Measurements from ENCODE around the gene SLC25A2. TPM values are rescaled to one million over a fixed set of nuclear protein-coding genes. Genes with fewer than 3 reads are reported as not detected.

Gene SLC25A2
- total and polyA plus RNA-seq, 2 of the 13 experiments (the other 11 are each of a cell fraction or from before 2014, with no cell fraction given) = 0.13 TPM; not detected in 1

DNA sequence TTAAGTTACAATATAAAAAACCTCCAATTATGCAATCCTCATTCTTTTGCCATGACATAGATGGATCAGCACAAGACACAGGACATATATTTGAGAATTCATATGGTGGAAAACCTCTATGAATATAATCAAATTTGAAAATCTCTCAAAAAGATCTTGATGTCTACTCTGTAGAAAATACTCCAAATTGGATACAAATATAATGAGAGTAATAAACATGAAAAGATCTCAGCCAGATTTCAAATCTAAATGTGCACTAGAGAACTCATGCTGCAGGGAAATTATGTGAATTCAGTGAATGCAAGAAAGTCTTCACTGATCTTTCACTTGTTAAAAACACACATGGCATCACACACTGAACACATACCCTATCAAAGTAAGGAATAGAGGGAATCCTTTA is 44.9 kb downstream of the SLC25A2 start:
- TF ChIP-seq ZNF407 (CRISPR knock-in tag; IDR thresholded peaks at IDR 0.05; ENCODE audit: not compliant biosample characterization) (no peak), BHLHE40 (IDR thresholded peaks at IDR 0.05; ENCODE audit: low read length) (no peak), HOXA3 (CRISPR knock-in tag; IDR thresholded peaks at IDR 0.05) (no peak), ZFP36 (IDR thresholded peaks at IDR 0.05; ENCODE audit: borderline replicate concordance, low read depth, low read length, partially characterized antibody) (no peak), ATF1 (CRISPR knock-in tag; IDR thresholded peaks at IDR 0.05) (no peak), ZNF256 (CRISPR knock-in tag; conservative IDR thresholded peaks at IDR 0.05) (no peak), ATRX (CRISPR knock-in tag; IDR thresholded peaks at IDR 0.05; ENCODE audit: borderline replicate concordance) (no peak)
- TF ChIP-seq, protein P1, sequence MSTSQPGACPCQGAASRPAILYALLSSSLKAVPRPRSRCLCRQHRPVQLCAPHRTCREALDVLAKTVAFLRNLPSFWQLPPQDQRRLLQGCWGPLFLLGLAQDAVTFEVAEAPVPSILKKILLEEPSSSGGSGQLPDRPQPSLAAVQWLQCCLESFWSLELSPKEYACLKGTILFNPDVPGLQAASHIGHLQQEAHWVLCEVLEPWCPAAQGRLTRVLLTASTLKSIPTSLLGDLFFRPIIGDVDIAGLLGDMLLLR (CRISPR knock-in tag; IDR thresholded peaks at IDR 0.05) = no peak
- Histone ChIP-seq H3K36me3 (replicated peaks in 1 of 2; ENCODE audit: control insufficient read depth in 1 of 2, insufficient read depth in 2 of 2, low read length in 2 of 2) (no peaks in the 10 kb centered on the region), H3K4me1 (ENCODE audit: insufficient read depth, low read length) (no peaks in the 10 kb centered on the region), H3K27ac (ENCODE audit: extremely low read length, insufficient read depth, low read length) (no peak overlapping the region), H2AFZ (ENCODE audit: low read length) (no peak overlapping the region), H3K79me2 (ENCODE audit: insufficient read depth, low read length) (no peaks in the 10 kb centered on the region), H3K4me3 (replicated peaks in 1 of 3; ENCODE audit: insufficient read depth in 1 of 3, low read depth in 2 of 3, low read length in 3 of 3) (no peak overlapping the region), H3K9ac (ENCODE audit: insufficient read depth, low read depth, low read length) (no peak overlapping the region), H4K20me1 (ENCODE audit: insufficient read depth, low read length) (no peaks in the 10 kb centered on the region), H3K9me3 (ENCODE audit: low read length) (peaks cover 94% of the 10 kb centered on the region), H3K27me3 (ENCODE audit: control insufficient read depth in 1 of 2, insufficient read depth in 2 of 2, low read length in 2 of 2) (no peaks in the 10 kb centered on the region; a peak in 1 of 5 replicates), H3K4me2 (ENCODE audit: low read depth, low read length) (no peak overlapping the region)
- ATAC-seq (no peak), DNase-seq (ENCODE audit: low spot score) (no peak), FAIRE-seq (no peak)
- ChIA-PET POLR2A (no interaction called here), CTCF (ENCODE audit: low intra/inter-chr PET ratio, low total read pairs) (no interaction called here)
- in situ Hi-C loops (cut with HindIII; ENCODE audit: extremely low pct_ligation_motif_present, low pct_unique_long_range_greater_than_20kb) = loop anchor here (25.0 kb wide), 1 partner anchor 497 kb away; no protein-coding TSS in a partner anchor
- intact Hi-C loops (cut with micrococcal nuclease; ENCODE audit: unreplicated experiment) = no loop called here
- no TSS peak for BruUV-seq (replicated peaks)
